Jurkat, Clone E6-1 (cell line): ENCODE data around the gene GNPTG. TPM values are rescaled to one million over a fixed set of nuclear protein-coding genes. Genes with fewer than 3 reads are reported as not detected.
A peak's percentile ranks its signal among the peaks of the same experiment; 100 is the strongest.

Experiments
- DNase-seq: peaks from one replicate; pipeline ENCODE4 v3.0.0-alpha.2; 2011; ENCODE audit warnings: low read depth, low spot score
- H3K4me3 ChIP-seq: 2 replicates; pipeline ENCODE4 v1.5.1; 2011; ENCODE audit warnings: mild to moderate bottlenecking, low read length, control low read depth, moderate library complexity
- polyA plus RNA-seq: library from polyadenylated mRNA; unstranded; fragments of >200 nt; gene quantifications from one replicate; pipeline ENCODE4 v1.2.1, GENCODE V29; 2012; ENCODE audit warnings: missing spikeins; ENCODE audit not compliant: insufficient read length, insufficient read depth

GNPTG gene
- 20.4 TPM for polyA plus RNA-seq

DNA sequence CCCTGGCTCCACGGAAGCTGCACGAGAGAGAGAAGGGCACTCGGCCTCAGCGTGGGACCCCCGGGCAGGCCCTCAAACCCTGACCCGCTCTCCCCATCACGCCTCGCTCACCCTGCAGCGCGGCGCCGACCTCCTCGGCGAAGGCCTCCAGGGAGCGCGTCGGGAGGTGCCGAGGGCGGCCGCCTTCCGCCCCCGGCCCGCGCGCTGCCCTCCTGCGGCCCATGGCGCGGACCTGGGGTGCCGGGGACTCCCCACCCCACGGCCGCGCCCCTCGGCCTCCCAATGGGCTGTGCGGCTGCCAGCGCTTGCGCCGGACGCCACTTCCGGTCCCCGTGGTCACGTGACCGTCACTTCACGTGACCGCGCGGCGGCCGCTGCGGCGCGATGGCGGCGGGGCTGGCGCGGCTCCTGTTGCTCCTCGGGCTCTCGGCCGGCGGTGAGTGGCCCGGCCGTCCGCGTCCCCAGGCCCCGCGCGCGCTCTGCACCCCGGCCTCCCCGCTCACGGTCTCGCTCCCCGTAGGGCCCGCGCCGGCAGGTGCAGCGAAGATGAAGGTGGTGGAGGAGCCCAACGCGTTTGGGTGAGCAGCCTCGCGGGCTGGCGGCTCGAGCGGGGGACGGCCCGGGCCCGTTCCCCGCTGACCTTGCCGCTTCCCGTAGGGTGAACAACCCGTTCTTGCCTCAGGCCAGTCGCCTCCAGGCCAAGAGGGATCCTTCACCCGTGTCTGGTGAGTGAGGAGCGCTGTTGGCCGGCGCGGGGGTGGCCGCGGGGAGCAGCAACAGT, at the start of gene GNPTG, which contains the start of gene TSR3:
Gene GNPTG, plus strand, starts transcription at position 350 of the 781 bp plus-strand sequence. Its CDS starts 35 bp downstream, at position 385.
Gene TSR3, minus strand, starts transcription at position 297 of the 781 bp plus-strand sequence. Its CDS starts 74 bp downstream, at position 223.
- peak within 1 kb of the TSS; percentile 84 for H3K4me3 ChIP-seq
- peak; percentile 80 for DNase-seq

DNA sequence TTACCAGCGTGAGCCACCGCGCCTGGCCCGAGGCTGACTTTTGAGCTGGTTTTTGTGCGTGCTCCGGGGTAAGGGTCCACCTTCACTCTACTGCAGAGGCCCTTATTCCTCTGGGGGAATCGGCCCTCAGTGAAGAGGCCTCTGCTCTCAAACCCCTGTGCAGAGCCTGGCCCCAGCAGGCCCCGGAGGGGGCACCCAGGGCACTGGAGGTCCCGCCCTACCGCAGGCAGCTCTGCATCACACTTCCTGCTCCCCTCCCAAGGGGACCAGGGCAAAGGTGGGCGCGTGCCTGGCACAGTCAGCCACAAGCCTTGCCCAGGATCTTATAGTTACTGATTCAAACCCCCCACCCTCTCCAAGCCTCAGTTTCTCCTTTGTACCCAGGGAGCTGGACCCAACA, 45.9 kb upstream of the GNPTG start:
- H3K4me3 ChIP-seq: no peak overlapping the region
- peak; percentile 21 for DNase-seq

DNA sequence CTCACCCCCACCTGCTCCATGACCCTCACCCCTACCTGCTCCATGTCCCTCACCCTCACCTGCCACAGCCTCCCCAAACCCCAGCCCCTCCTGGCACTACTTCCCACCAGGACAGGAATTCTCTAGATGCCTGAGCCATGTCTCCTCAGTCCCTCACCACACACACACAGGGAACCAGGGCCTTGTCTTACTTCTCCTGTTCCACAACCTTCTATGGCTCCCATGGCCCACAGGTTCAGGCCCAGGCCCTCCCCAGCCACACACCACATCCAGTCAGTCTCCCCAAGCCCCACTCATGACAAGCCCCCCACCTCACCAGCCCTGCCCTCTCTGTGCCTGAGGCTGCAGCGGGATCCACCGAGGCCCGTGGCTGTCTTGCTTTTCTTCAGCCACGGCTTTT, 45.4 kb upstream of the GNPTG start:
- H3K4me3 ChIP-seq: no peak overlapping the region
- DNase-seq: no peak

DNA sequence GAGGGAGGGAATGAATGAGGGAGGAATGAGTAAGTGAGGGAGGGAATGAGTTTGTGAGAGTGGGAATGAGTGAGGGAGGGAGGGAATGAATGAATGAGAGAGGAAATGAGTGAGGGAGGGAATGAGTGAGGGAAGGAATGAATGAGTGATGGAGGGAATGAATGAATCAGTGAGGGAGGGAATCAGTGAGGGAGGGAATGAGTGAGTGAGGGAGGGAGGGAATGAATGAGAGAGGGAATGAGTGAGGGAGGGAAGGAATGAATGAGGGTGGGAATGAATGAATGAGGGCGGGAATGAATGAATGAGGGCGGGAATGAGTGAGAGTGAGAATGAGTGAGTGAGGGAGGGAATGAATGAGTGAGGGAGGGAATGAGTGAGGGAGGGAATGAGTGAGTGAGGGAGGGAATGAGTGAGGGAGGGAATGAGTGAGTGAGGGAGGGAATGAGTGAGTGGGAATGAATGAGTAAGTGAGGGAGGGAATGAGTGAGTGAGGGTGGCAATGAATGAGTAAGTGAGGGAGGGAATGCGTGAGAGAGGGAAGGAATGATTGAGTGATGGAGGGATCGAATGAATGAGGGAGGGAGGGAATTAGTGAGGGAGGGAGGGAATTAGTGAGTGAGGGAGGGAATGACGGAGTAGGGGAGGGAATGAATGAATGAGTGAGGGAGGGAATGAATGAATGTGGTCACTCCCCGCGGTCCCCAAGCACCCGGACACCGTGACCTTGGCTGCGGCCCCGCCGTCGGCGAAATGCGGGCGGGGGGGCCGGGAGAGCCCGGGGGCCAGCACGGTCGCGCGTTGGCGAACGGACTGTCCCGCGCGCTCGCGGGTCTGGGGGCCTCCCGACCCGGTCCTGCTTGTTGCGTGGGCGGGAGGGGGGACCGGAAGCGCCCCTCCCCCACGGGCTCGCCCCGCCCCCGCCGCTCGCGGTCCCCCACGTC, 43.4 kb upstream of the GNPTG start:
- H3K4me3 ChIP-seq: peak overlapping the region; percentile 51
- DNase-seq: peak; percentile 53

DNA sequence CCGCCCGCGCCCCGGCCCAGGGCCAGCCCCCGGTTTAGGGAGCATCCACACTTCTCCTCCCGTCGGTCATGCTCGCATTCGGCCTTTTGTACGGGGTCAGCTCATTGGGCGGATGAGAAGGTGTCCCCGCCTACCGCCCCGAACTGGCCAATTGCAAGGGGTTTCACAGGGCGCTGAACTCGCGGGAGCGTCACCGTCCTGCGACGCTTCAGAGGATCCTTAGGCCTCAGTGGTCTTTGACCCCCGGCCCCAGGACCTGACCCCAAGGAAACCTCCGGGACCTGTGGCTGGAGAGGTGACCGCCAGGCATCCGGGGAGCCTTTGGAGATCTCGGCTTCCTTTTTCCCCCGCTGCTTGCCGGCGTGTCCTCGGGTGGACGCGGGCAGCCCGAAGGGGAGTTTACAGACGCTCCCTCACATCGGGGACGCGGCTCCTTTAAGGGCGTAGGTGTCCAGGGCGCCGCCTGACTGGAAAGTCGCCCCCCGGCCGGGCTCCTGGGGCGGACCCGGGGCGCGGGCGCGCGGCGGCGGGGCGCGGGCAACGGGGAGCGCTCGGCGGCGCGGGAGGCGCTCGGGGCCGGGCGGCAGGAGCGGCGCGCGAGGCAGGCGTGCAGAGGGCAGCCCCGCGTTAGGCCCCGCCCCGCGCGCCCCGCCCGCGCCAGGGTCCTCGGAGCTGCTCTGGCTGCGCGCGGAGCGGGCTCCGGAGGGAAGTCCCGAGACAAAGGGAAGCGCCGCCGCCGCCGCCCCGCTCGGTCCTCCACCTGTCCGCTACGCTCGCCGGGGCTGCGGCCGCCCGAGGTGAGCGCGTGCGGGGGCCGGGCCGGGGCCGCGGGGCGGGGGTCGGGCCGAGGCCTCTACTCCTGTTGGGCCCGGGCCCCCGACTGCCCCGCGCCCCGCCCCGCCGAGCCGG, 42.5 kb upstream of the GNPTG start, which contains the start of gene UBE2I:
Gene UBE2I, plus strand, starts transcription at position 660 of the 909 bp plus-strand sequence. CDS start 4,395 bp downstream, outside the sequence.
- H3K4me3 ChIP-seq: peak within 1 kb of the TSS; percentile 99
- peak; percentile 98 for DNase-seq

DNA sequence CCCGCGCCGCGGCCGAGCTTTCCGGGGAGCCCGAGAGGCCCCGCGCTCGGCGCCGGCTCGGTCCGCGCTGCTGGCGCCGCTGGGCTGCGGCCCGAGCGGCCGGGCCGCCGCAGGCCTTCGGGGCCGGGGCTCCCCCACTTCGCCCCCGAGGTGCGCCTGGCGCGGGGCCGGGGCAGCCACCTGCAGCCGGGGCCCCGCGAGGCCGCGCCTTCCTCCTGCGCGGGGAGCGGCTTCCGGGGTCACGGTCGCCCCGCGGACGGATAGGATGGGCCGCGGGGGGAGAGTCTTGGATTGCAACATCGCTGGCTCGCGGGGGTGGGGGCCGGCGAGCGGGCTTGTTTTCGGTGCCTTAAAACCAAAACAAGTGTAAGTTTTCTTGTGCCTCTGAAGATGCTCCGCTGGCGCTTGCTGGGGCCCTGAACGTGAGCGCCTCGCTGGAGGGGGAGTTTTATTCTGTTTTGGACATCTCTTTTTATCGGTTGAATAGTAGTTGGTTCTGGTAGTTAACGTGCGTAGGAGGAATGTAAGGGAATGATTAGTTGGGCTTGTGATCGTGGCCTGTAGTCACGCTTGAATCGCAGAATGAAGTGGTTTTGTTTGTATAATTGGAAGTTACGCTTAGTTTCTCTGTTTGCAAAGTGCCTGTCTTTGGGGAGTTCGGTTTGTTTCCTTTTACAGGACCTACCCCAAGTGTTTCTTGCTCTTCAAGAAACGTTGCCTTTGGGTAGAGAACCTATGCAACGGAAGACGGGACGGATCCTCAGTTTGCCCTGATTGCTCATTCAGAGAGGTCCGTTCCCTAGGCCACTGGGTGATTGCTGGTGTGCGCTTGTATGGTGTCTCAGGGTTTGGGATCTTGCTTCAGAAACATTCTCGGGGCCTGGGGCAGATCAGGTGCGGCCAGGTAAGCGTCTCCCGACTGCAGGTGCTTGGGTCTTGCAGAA, 41.6 kb upstream of the GNPTG start:
- no peak for DNase-seq
- H3K4me3 ChIP-seq: peak overlapping the region; percentile 99

DNA sequence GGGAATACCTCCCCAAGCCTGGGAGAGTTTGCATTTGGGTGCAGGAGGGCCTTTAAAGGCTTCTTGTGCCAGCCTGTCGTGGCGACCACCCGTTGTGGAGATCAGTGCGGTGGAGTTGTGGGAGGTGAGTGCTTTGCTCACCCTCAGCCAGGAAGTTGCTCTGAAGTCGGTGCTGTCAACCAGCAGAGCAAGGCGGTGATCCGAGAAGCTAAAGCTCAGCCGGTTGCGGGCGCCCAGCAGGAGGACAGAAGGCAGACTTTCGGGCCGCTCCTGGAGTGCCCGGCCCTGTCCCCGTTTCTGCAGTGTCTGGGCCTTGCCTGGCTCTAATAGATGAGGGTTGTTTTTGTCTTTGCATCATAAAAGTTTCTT, 40.9 kb upstream of the GNPTG start:
- H3K4me3 ChIP-seq: peak overlapping the region; percentile 99
- peak; percentile 26 for DNase-seq

DNA sequence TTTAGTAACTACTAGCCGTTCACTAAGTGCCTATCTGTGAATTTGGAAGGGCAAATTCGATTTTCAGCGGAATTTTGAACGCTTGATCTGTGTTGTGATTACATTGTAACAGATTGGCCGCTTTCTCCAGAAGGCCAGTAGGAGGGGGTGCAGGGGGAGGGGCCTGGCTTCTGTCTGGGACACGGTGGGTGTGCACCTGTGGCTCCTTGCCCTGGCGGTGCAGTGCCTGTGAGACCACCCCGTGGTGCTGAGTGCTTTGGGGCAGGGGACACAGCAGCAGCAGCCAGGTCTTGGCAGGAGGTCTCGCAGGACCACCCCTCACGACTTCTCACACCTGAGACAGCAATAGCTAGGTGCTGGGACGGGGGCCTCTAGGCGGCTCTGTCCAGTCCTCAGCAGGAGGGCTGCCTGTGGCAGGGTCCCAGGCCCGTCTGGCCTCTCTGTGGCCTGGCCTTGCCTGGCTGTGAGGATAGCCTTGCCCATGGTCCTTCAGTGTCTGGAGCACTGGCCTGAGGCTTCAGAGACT, 40.5 kb upstream of the GNPTG start:
- no peak for DNase-seq
- peak overlapping the region; percentile 99 for H3K4me3 ChIP-seq

DNA sequence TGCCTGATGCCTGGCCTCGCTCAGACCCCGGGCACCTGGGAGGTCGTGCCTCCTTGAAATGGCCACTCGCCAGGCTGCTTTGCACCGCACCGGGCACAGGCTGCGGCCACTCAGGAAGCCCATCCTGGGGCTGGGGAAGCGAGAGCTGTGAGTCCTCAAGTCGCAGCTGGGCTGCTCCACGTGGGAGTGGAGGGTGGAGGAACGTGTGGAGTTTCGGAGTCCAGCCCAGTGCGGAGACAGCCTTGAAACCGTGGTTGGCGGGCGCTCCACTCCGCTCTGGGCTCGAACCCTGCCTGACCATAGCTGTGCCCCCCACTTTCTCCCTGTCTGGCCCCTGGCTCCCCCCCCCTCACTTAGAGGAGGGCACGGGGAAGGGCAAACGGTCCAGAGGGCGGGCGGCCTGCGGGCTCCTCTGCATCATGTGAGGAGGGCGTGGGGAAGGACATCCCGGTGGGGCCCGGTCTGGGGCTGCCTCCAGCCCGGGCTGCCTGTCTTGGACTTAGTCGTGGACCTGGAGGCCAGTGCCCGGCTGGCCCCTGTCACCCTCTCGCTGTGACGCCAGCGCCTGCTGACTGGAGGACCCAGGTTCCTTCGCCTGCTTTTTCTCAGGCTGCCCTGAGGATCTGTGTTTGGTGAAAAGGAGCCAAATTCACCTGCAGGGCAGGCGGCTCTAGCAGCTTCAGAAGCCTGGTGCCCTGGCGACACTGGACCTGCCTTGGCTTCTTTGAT, 39.8 kb upstream of the GNPTG start:
- DNase-seq: no peak
- peak overlapping the region; percentile 99 for H3K4me3 ChIP-seq

DNA sequence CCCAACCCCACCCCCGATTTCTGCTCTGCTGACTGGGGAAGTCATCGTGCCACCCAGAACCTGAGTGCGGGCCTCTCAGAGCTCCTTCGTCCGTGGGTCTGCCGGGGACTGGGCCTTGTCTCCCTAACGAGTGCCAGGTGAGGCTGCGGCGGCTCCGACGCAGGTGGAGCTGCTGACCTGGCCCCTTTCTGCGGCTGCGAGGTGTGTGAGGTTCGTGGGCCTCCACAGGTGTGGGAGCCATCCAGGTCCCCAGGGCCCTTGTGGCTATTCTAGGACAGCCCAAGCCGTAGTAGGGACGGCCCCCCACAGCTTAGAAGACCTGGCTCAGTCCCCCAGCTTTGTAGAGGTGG, 39.3 kb upstream of the GNPTG start:
- no peak for DNase-seq
- no peak overlapping the region; the same call in 1 of the 2 replicates for H3K4me3 ChIP-seq

DNA sequence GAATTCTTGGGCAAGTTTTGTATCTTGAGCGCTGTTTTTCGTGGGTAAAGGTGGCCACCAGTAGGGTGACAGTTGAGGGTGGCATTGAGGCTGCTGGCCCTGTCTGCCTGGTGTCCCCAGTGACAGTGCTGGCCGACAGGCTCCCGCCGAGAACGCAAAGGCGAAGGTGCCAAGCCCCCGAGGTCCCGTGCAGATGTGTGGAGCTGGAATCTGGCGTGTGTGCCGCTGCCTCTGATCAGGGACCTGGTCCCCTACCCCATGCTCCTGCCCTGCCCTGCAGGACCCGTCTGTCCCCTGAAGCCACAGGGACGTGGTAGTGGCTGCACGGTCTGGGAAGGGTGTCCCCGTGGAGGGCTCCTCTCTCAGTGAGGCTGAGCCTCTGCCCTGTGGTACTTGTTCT, 38.8 kb upstream of the GNPTG start:
- DNase-seq: no peak
- H3K4me3 ChIP-seq: no peak overlapping the region

DNA sequence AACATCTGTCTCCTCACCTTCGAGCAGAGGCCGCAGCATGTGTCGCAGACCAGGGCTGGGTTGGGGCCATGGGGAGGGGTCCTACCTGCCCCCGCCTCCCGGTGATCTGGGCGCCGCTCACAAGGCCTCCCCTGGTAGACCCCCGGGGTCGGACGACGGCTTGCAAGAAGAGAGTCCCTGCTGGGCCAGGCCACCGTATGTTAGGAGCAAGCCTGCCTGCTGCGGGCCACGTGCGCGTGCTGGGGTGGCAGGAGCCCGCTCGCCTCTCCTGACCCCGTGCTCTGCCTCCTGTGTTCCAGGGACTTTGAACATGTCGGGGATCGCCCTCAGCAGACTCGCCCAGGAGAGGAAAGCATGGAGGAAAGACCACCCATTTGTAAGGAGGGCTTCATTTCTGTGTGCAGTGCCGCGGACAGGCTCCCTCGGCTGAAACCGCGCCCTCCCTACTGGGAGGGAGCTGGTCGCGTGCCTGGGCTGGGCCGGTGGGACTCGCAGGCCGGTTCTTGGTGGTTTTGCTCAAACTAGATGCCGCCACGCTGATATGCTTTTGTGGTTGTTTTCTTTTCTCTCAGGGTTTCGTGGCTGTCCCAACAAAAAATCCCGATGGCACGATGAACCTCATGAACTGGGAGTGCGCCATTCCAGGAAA, 37.9 kb upstream of the GNPTG start:
- no peak for DNase-seq
- H3K4me3 ChIP-seq: no peak overlapping the region

DNA sequence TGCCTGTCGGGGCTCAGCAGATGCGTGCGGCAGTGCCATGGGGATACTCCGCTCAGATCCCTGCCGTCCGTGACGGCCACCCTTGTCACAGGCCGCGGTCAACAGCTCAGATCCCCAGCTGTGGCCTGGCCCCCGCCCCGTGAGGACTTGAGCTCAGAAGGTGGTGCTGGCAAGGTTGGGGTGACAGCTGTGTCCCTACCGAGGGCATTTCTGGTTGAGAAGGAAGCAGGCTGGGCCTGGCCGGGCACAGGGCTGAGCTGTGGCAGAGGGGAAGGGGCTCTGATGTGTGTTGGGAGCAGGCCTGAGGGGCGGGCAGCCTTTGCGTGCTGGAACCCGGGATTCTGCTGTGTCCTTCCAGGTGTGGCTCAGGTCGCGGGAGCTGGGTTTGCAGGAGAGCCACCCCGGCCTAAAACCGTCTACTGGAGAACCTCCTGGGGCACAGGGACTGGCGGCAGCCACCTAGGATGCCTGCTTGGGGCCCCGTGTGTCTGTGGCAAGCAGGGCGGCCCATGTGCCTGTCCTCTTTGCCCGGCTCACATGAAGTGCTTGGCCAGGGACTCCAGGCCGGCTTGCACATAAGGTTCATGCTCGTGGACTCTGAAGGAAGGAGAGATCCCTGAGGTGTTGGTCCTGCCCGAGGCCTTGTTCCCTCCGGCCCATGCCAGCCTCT, 37.2 kb upstream of the GNPTG start:
- no peak for DNase-seq
- no peak overlapping the region for H3K4me3 ChIP-seq

DNA sequence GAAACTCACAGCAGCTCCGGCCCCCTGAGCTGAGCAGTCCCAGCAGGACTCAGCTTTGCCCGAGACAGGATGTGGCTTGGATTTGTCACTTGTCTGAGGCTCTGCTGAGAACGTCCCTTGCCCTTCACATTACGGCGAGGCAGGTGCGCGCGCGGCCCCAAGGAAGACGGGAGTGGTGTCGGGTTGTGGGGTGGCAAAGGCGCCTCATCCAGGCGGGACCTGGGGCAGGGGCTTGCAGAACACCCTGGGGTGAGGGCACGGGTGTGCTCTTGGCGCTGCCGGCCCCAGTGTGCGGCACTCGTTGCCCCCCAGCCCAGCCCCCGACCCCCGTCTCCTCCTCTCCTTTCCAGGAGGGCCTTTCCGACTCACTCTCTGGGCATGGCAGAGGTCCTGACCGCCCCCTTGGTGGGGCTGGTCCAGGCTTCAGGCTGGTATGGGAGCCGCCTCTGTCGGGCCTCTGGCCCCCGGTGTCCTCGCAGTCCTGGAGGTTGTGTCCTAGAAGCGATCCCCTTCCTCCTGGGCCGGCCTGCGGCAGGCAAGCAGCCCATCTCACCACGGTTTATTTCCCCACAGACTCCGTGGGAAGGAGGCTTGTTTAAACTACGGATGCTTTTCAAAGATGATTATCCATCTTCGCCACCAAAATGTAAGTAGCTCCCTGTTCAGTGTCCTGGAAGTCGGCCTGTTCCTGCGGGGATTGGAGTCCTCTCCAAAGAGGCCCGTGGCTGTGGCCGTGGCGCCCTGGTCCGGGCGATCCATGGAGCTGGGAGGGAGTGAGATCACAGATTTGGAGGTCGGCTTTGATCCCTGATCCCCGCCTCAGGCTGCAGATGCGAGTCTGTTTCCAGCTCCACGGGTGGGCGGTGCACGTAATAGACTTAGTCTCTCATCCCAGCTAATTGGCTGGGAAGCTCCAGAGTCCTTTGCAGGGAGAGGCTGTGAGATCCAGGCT, 36.4 kb upstream of the GNPTG start:
- H3K4me3 ChIP-seq: no peak overlapping the region
- DNase-seq: no peak

DNA sequence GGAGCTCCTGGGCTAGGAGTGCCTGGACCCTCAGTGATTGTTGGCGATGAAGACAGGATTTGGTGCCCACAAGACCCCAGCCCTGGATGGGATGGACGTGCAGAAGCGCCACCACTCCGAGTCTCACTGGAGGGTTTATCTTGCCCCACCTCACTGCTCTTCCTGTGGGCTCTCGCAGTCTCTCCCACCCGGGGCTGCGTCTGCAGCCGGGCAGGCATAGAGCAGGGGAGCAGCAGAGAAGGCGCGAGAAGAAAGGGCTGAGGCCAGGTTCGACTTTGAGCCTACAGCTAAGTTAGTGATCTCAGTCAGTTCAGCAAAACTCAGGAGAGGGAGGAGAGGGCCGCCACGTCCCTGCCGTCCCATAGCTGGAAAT, 35.7 kb upstream of the GNPTG start:
- H3K4me3 ChIP-seq: no peak overlapping the region
- no peak for DNase-seq
